Glomerular visceral epithelial cell (primary cell): ENCODE data around the gene ERCC5.

Experiments used
- DNase-seq: peaks from one replicate; pipeline ENCODE4 v3.0.0-alpha.2; 2016; ENCODE audit errors: extremely low spot score

Gene ERCC5

GRCh38 chr13:102917019-102917418 lies 71.2 kb downstream of the ERCC5 start:
- DNase-seq, result no peak

DNA sequence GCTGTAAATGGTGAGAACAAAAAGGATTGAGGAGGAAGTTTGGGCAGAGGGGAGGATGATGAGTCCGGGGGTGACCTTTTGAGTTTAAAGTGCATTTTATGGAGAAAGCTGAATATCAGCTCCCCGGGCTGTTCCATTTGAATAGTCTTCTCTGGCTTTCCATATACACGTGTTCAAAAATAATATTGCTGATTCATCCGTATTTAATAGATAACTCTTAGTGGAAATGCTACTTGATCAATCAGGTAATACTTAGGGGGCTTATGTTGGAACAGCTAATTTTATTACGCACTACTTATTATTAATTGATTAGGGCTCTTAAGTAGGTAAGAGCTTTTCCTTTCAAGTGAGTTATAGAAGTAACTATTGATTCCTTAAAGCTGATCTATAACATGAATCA lies 76.4 kb downstream of the ERCC5 start:
- no peak for DNase-seq
